H1 (cell line): ENCODE data around the gene LLGL1. TPM values are rescaled to one million over a fixed set of nuclear protein-coding genes. Genes with fewer than 3 reads are reported as not detected.

Source experiments
- CTCF ChIA-PET: fragments of 300-600 bp; sonication (Branson Sonifier 250); formaldehyde crosslinking; loops from one replicate; lab custom pipeline; 2021; ENCODE audit not compliant: partially characterized antibody; lab: Charles Lee
- POLR2A ChIA-PET: fragments of 300-600 bp; sonication (Branson Sonifier 250); formaldehyde crosslinking; loops from one replicate; lab custom pipeline; 2021; ENCODE audit warnings: inconsistent platforms; ENCODE audit not compliant: partially characterized antibody; lab: Charles Lee
- DNase-seq, 2 experiments: peaks; one replicate each; pipeline versions ENCODE4 v3.0.0 to v3.0.0-alpha.2; 2010 to 2022; ENCODE audit warnings: low spot score in 2 of 2, low read depth in 1 of 2, mixed read lengths in 1 of 2
- FAIRE-seq: peaks from 2 replicates; lab custom pipeline; 2011; peaks lifted over from hg19 to GRCh38; lab: Jason Lieb, UNC
- H2AFZ ChIP-seq: 2 replicates; pipeline ENCODE4 v1.8.1; 2012; ENCODE audit warnings: low read length, inconsistent platforms
- H2AK5ac ChIP-seq: 2 replicates; pipeline ENCODE4 v1.6.1; 2013; ENCODE audit warnings: low read depth, low read length
- H2BK120ac ChIP-seq: replicated peaks from 2 replicates; pipeline ENCODE3; 2013; ENCODE audit warnings: low read depth, low read length, inconsistent platforms
- H2BK12ac ChIP-seq: 2 replicates; pipeline ENCODE4 v1.6.1; 2013; ENCODE audit warnings: low read depth, low read length
- H2BK15ac ChIP-seq: 2 replicates; pipeline ENCODE4 v1.6.1; 2013; ENCODE audit warnings: low read length
- H2BK20ac ChIP-seq: 2 replicates; pipeline ENCODE4 v1.6.1; 2013; ENCODE audit warnings: low read length
- H2BK5ac ChIP-seq: 2 replicates; pipeline ENCODE4 v1.6.1; 2013; ENCODE audit warnings: low read depth, low read length
- H3K14ac ChIP-seq: 2 replicates; pipeline ENCODE4 v1.6.1; 2013; ENCODE audit warnings: inconsistent platforms; ENCODE audit not compliant: insufficient read length
- H3K18ac ChIP-seq: 2 replicates; pipeline ENCODE4 v1.6.1; 2013; ENCODE audit warnings: low read length; ENCODE audit errors: extremely low read depth
- H3K23ac ChIP-seq: 2 replicates; pipeline ENCODE4 v1.6.1; 2013; ENCODE audit warnings: inconsistent platforms; ENCODE audit not compliant: insufficient read length
- H3K23me2 ChIP-seq: 2 replicates; pipeline ENCODE4 v1.6.1; 2013; ENCODE audit warnings: low read depth, low read length
- H3K27ac ChIP-seq: 2 replicates; pipeline ENCODE4 v1.6.1; 2011; ENCODE audit warnings: low read depth, low read length, inconsistent platforms
- H3K27me3 ChIP-seq, 4 experiments: replicated peaks in 1 of 4; 1 replicate in 1 of 4; 2 replicates in 3 of 4; pipeline versions ENCODE4 v1.6.1 to v1.8.1; 2011 to 2013; ENCODE audit warnings: low read length in 3 of 4, mild to moderate bottlenecking in 3 of 4, inconsistent platforms in 2 of 4, mixed read lengths in 2 of 4, moderate library complexity in 1 of 4; ENCODE audit not compliant: control insufficient read depth in 3 of 4, insufficient read depth in 3 of 4; ENCODE audit errors: extremely low read depth in 1 of 4
- H3K36me3 ChIP-seq, 4 experiments: 2 replicates each; pipeline versions ENCODE4 v1.6.1 to v1.8.1; 2011 to 2013; ENCODE audit warnings: mild to moderate bottlenecking in 4 of 4, low read length in 3 of 4, moderate library complexity in 2 of 4, control low read depth in 1 of 4, inconsistent platforms in 1 of 4; ENCODE audit not compliant: insufficient read depth in 4 of 4, control insufficient read depth in 2 of 4
- H3K4ac ChIP-seq: replicated peaks from 2 replicates; pipeline ENCODE3; 2013; ENCODE audit warnings: low read length, low read depth, mixed read lengths, inconsistent platforms; ENCODE audit not compliant: insufficient read length
- H3K4me1 ChIP-seq, 4 experiments: replicated peaks in 1 of 4; 1 replicate in 1 of 4; 2 replicates in 3 of 4; pipeline versions ENCODE4 v1.6.1 to v1.8.1; 2011 to 2013; ENCODE audit warnings: low read length in 3 of 4, inconsistent platforms in 2 of 4, mixed read lengths in 1 of 4; ENCODE audit not compliant: insufficient read depth in 4 of 4, control insufficient read depth in 3 of 4
- H3K4me2 ChIP-seq, 2 experiments: 2 replicates each; pipeline versions ENCODE4 v1.6.1 to v1.8.1; 2011 to 2013; ENCODE audit warnings: low read depth in 2 of 2, low read length in 2 of 2, control low read depth in 1 of 2, inconsistent platforms in 1 of 2, mild to moderate bottlenecking in 1 of 2; ENCODE audit not compliant: insufficient read depth in 1 of 2
- H3K4me3 ChIP-seq, 4 experiments: fragments of 200-600, 300-600 bp in 1 of 4; sonication (generic), shearing (Covaris generic), sonication (Bioruptor Twin) in 1 of 4; 2 replicates each; pipeline versions ENCODE4 v1.5.1 to v1.8.1; 2011 to 2016; ENCODE audit warnings: low read length in 4 of 4, low read depth in 3 of 4, control low read depth in 2 of 4, inconsistent platforms in 2 of 4, mild to moderate bottlenecking in 2 of 4, mixed read lengths in 1 of 4, moderate library complexity in 1 of 4; ENCODE audit not compliant: insufficient read depth in 2 of 4; ENCODE audit errors: extremely low read depth in 1 of 4
- H3K56ac ChIP-seq: replicated peaks from 2 replicates; pipeline ENCODE3; 2013; ENCODE audit warnings: low read depth, mild to moderate bottlenecking, mixed read lengths, low read length, inconsistent platforms; ENCODE audit not compliant: insufficient read length
- H3K79me1 ChIP-seq: 2 replicates; pipeline ENCODE4 v1.6.1; 2013; ENCODE audit warnings: low read depth, low read length, control low read depth
- H3K79me2 ChIP-seq, 2 experiments: 2 replicates each; pipeline versions ENCODE4 v1.6.1 to v1.8.1; 2012 to 2013; ENCODE audit warnings: low read length in 2 of 2, mild to moderate bottlenecking in 2 of 2, inconsistent platforms in 1 of 2; ENCODE audit not compliant: insufficient read depth in 2 of 2, control insufficient read depth in 1 of 2
- H3K9ac ChIP-seq, 4 experiments: replicated peaks in 1 of 4; 1 replicate in 1 of 4; 2 replicates in 3 of 4; pipeline versions ENCODE4 v1.6.1 to v1.8.1; 2011 to 2013; ENCODE audit warnings: low read depth in 3 of 4, low read length in 3 of 4, control low read depth in 2 of 4, mild to moderate bottlenecking in 2 of 4, moderate library complexity in 2 of 4, inconsistent platforms in 1 of 4; ENCODE audit errors: extremely low read depth in 1 of 4
- H3K9me3 ChIP-seq, 2 experiments: 2 replicates each; pipeline versions ENCODE4 v1.6.1 to v1.8.1; 2012 to 2013; ENCODE audit warnings: mild to moderate bottlenecking in 2 of 2, moderate library complexity in 2 of 2, control low read depth in 1 of 2, inconsistent platforms in 1 of 2, low read depth in 1 of 2, low read length in 1 of 2, mixed read lengths in 1 of 2; ENCODE audit not compliant: insufficient read depth in 2 of 2
- H4K20me1 ChIP-seq, 2 experiments: replicated peaks in 1 of 2; 2 replicates each; pipeline versions ENCODE3 to v1.8.1; 2011 to 2013; ENCODE audit warnings: inconsistent platforms in 2 of 2, low read length in 2 of 2, mild to moderate bottlenecking in 1 of 2; ENCODE audit not compliant: insufficient read depth in 2 of 2, control insufficient read depth in 1 of 2
- H4K5ac ChIP-seq: 2 replicates; pipeline ENCODE4 v1.6.1; 2013; ENCODE audit warnings: low read length, low read depth, mixed read lengths, inconsistent platforms; ENCODE audit not compliant: insufficient read length
- H4K8ac ChIP-seq: 2 replicates; pipeline ENCODE4 v1.8.0; 2013; ENCODE audit warnings: mild to moderate bottlenecking, moderate library complexity, low read length, inconsistent platforms; ENCODE audit not compliant: insufficient read depth; ENCODE audit errors: extremely low read depth
- H4K91ac ChIP-seq: replicated peaks from 2 replicates; pipeline ENCODE3; 2013; ENCODE audit warnings: low read length, mixed read lengths, inconsistent platforms; ENCODE audit not compliant: insufficient read length
- GTF2F1 ChIP-seq: IDR thresholded peaks from 2 replicates; pipeline ENCODE4 v1.6.1; 2012; ENCODE audit warnings: low read depth, low read length, improper control_type of control experiment, borderline replicate concordance
- JUN ChIP-seq: IDR thresholded peaks from 2 replicates; pipeline ENCODE4 v1.6.1; 2011; ENCODE audit warnings: low read depth, mild to moderate bottlenecking, improper control_type of control experiment, low read length
- RXRA ChIP-seq: IDR thresholded peaks from 2 replicates; pipeline ENCODE4 v1.6.1; 2011; ENCODE audit warnings: low read depth, mild to moderate bottlenecking, low read length, moderate library complexity; ENCODE audit not compliant: insufficient read depth
- SRF ChIP-seq: IDR thresholded peaks from 2 replicates; pipeline ENCODE4 v1.6.1; 2011; ENCODE audit warnings: mild to moderate bottlenecking, low read depth, low read length, moderate library complexity
- WGBS, 2 experiments: shearing (Covaris generic) in 1 of 2; methylation state at CpG; one replicate each; pipeline versions ENCODE4 v1.1.6 to v1.1.7; 2013 to 2015; ENCODE audit warnings: low lambda C conversion rate in 2 of 2, mixed read lengths in 2 of 2, inconsistent platforms in 1 of 2, low coverage in 1 of 2, missing lambda C conversion rate in 1 of 2; ENCODE audit not compliant: insufficient replicate concordance in 2 of 2, insufficient coverage in 1 of 2, insufficient read length in 1 of 2; ENCODE audit errors: extremely low coverage in 1 of 2, missing lambda C conversion rate in 1 of 2; 5-methylcytosine and 5-hydroxymethylcytosine counted together
- polyA plus RNA-seq, 7 experiments: library from polyadenylated mRNA; depleted of rRNA in 3 of 7; stranded (reverse) in 5 of 7; unstranded in 2 of 7; fragments of >200 nt in 5 of 7; fragments of 200-250 nt in 2 of 7; gene quantifications; 1 replicate in 5 of 7; 2 replicates in 1 of 7; 4 replicates in 1 of 7; pipeline versions ENCODE4 v1.2.1 to v1.2.3, GENCODE V29; 2011 to 2013; ENCODE audit warnings: missing spikeins in 2 of 7, mixed read lengths in 2 of 7
- total RNA-seq: library from RNA; stranded (reverse); fragmentation: NEBNext Ultra II Directional; extraction: Animal tissue kit (Norgen Biotek cat#: 25700); gene quantifications from 2 replicates; pipeline ENCODE4 v1.2.1, GENCODE V29; 2021

LLGL1 gene
- total and polyA plus RNA-seq, 2 of the 8 experiments (the other 6 are each of a cell fraction or from before 2014, with no cell fraction given), result 71.3 to 107 TPM

- Histone ChIP-seq H2AK5ac (no peak overlapping the region), H2BK120ac (no peak overlapping the region), H2BK15ac (no peak overlapping the region), H3K14ac (no peak overlapping the region), H2BK20ac (no peak overlapping the region), H3K23me2 (peaks cover 18% of the 10 kb centered on the region), H3K36me3 (peaks cover 0 to 6% (median 0%) of the 10 kb centered on the region in 4 experiments; a peak in 1 of 8 replicates), H3K9me3 (no peaks in the 10 kb centered on the region), H3K4me3 (no peak overlapping the region), H3K27me3 (no peaks in the 10 kb centered on the region), H3K23ac (no peak overlapping the region), H3K79me2 (peaks cover 17 to 21% of the 10 kb centered on the region in 2 experiments), H3K56ac (no peak overlapping the region), H4K5ac (no peak overlapping the region), H3K79me1 (peaks cover 7% of the 10 kb centered on the region), H3K4ac (no peak overlapping the region), H4K20me1 (peaks cover 13 to 16% of the 10 kb centered on the region in 2 experiments), H3K27ac (no peak overlapping the region), H2BK12ac (no peak overlapping the region), H3K4me2 (no peak overlapping the region; a peak in 1 of 4 replicates), H2BK5ac (no peak overlapping the region), H2AFZ (no peak overlapping the region), H3K9ac (no peak overlapping the region; a peak in 1 of 7 replicates), H3K4me1 (peaks cover 4 to 21% (median 6%) of the 10 kb centered on the region in 4 experiments), H4K91ac (no peak overlapping the region), H3K18ac (no peak overlapping the region), H4K8ac (no peak overlapping the region)
- TF ChIP-seq GTF2F1 (no peak), SRF (no peak), RXRA (no peak), JUN (no peak)
- ChIA-PET CTCF (interaction anchor here (0.7 to 4.8 kb wide), 5 partner anchors 9 to 40 kb away, joined by 3 to 53 read pairs (median 6); no protein-coding TSS in a partner anchor), POLR2A (interaction anchor here (0.9 to 6.1 kb wide), 5 partner anchors 10 to 78 kb away, joined by 3 to 43 read pairs (median 10); no protein-coding TSS in a partner anchor)
- no peak for DNase-seq
- FAIRE-seq, result no peak
- 87% methylated on average over 5 of the region's 5 CpGs; no CpG with 5 or more reads in 1 of the 2 experiments for whole genome bisulfite sequencing, 2 experiments
Observed at GRCh38 chr17:18181358-18181757, 44.1 kb upstream of the LLGL1 start.
